Subcutaneous adipose tissue (tissue), 4 donors: ENCODE results near the gene CALN1. TPM values are rescaled to one million over a fixed set of nuclear protein-coding genes. Genes with fewer than 3 reads are reported as not detected.

Experiments used
- CTCF ChIP-seq: fragments of 450-650 bp; IDR thresholded peaks from one replicate; pipeline ENCODE4 v1.5.1; 2016; ENCODE audit warnings: low read depth, mild to moderate bottlenecking, control low read depth, antibody characterized with exemption, moderate library complexity
- total RNA-seq, 4 donors: library from RNA; depleted of rRNA; stranded (reverse); fragments of >200 nt; gene quantifications; one replicate each; pipeline ENCODE4 v1.1.0, GENCODE V29; 2016

Gene CALN1
- total RNA-seq, 4 donors from 2014 or later = 0.19 to 0.68 (median 0.22) TPM; not detected in 1

GRCh38 chr7:72161534-72161933 lies 250.6 kb downstream of the CALN1 start:
- no peak for TF ChIP-seq CTCF

GRCh38 chr7:72159911-72160310 lies 252.2 kb downstream of the CALN1 start:
- TF ChIP-seq CTCF = no peak

GRCh38 chr7:72156671-72157070 lies 255.5 kb downstream of the CALN1 start:
- no peak for TF ChIP-seq CTCF

- no peak for TF ChIP-seq CTCF
Observed at GRCh38 chr7:72153132-72153512, 259.0 kb downstream of the CALN1 start.

- TF ChIP-seq CTCF = no peak
Observed at GRCh38 chr7:72152161-72153131, 259.7 kb downstream of the CALN1 start.

GRCh38 chr7:72140566-72140965 lies 271.6 kb downstream of the CALN1 start:
- no peak for TF ChIP-seq CTCF

GRCh38 chr7:72127136-72127535 lies 285.0 kb downstream of the CALN1 start:
- TF ChIP-seq CTCF = no peak
